Progenitor cell of endocrine pancreas (in vitro differentiated cells): ENCODE data around the gene ENG. TPM values are rescaled to one million over a fixed set of nuclear protein-coding genes. Genes with fewer than 3 reads are reported as not detected.

Source experiments
- DNase-seq: peaks from one replicate; pipeline ENCODE4 v3.0.0; 2021; ENCODE audit warnings: low spot score; ENCODE audit not compliant: unreplicated experiment
- H3K27ac Mint-ChIP-seq: 2 replicates; pipeline ENCODE4 v1.8.0; 2021; ENCODE audit warnings: mild to moderate bottlenecking, moderate library complexity, mixed read lengths
- H3K27me3 Mint-ChIP-seq: 2 replicates; pipeline ENCODE4 v1.8.0; 2021; ENCODE audit warnings: mixed read lengths
- H3K36me3 Mint-ChIP-seq: 2 replicates; pipeline ENCODE4 v1.8.0; 2022; ENCODE audit warnings: mixed read lengths; ENCODE audit not compliant: insufficient read depth
- H3K4me1 Mint-ChIP-seq: 2 replicates; pipeline ENCODE4 v1.8.0; 2021; ENCODE audit warnings: low read depth, mixed read lengths
- H3K4me3 Mint-ChIP-seq: 2 replicates; pipeline ENCODE4 v1.8.0; 2021; ENCODE audit warnings: low read depth, mild to moderate bottlenecking, moderate library complexity, mixed read lengths
- H3K9me3 Mint-ChIP-seq: 2 replicates; pipeline ENCODE4 v1.8.0; 2021; ENCODE audit warnings: low read depth, mixed read lengths
- CTCF ChIP-seq: fragments of 200-600 bp; sonication (generic); IDR thresholded peaks from one replicate; pipeline ENCODE4 v1.5.0; 2021; ENCODE audit warnings: antibody characterized with exemption, mild to moderate bottlenecking; ENCODE audit not compliant: unreplicated experiment
- total RNA-seq: library from RNA; stranded (reverse); gene quantifications from 2 replicates; pipeline ENCODE4 v1.2.1, GENCODE V29; 2021

Gene ENG
- total RNA-seq, 1 donor from 2014 or later: 0.91 TPM

- Mint-ChIP-seq H3K9me3 (no peaks in the 10 kb centered on the region), H3K36me3 (peaks cover 3% of the 10 kb centered on the region), H3K4me3 (no peak overlapping the region), H3K27ac (no peak overlapping the region), H3K27me3 (no peaks in the 10 kb centered on the region), H3K4me1 (no peaks in the 10 kb centered on the region)
- DNase-seq: no peak
- TF ChIP-seq CTCF: no peak
Measured at GRCh38 chr9:127816728-127817127, 37.7 kb downstream of the ENG start.

- TF ChIP-seq CTCF: no peak
- H3K4me3 Mint-ChIP-seq: no peak overlapping the region
- no peaks in the 10 kb centered on the region for H3K9me3 Mint-ChIP-seq
- no peak for DNase-seq
- no peaks in the 10 kb centered on the region for H3K4me1 Mint-ChIP-seq
- no peak overlapping the region for H3K27ac Mint-ChIP-seq
- H3K27me3 Mint-ChIP-seq: no peaks in the 10 kb centered on the region
- H3K36me3 Mint-ChIP-seq: peaks cover 3% of the 10 kb centered on the region
Measured at GRCh38 chr9:127816362-127816725, 38.1 kb downstream of the ENG start.

- H3K9me3 Mint-ChIP-seq: no peaks in the 10 kb centered on the region
- no peak overlapping the region for H3K27ac Mint-ChIP-seq
- H3K4me1 Mint-ChIP-seq: no peaks in the 10 kb centered on the region
- no peak overlapping the region for H3K4me3 Mint-ChIP-seq
- TF ChIP-seq CTCF: no peak
- no peaks in the 10 kb centered on the region for H3K27me3 Mint-ChIP-seq
- no peak for DNase-seq
- H3K36me3 Mint-ChIP-seq: peaks cover 3% of the 10 kb centered on the region
Measured at GRCh38 chr9:127815512-127816361, 38.7 kb downstream of the ENG start.

DNA sequence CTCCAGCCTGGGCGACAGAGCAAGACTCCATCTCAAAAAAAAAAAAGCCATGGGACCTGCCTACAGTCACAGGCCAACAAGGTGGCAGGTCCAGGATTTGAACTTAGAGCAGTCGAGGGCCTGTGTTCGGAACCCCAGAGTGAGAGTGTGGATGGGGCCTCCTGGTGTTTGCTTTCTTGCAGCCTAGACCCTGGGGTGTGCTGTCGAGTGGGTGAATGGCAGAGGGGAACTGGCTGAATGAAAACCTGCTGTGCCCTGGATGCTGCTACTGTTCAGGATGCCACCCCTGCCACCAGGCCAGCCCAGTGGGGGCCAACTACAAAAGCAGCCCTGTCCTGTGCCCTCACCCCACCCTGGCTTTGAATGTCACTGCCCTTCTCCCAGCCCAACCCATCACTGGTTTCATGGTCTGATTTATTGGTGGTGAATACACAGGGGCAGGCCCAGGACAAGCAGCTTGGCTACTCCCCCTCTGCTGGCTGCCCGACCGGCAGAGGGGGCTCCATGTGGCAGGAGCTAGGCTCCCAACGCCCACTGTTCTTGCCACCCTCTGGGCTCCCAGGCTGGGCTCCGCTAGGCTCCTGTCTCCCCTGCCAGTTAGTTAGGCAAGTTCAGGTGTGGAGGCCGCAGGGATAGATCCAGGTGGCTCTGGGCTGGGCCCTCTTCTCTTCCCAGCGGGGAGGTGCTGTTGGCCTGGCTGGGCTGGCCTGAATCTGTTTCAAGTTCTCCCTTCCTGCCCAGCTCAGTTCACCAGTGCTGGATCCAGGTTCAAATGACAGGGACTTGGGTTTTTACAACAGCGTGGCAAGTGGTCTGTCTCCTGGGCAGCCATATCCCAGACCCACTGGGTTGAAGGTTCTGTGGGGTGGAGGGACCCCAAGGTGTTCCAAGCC, 39.6 kb downstream of the ENG start:
- DNase-seq: no peak
- Mint-ChIP-seq H3K27me3 (no peaks in the 10 kb centered on the region), H3K4me3 (no peak overlapping the region), H3K27ac (no peak overlapping the region), H3K36me3 (peaks cover 3% of the 10 kb centered on the region), H3K9me3 (no peaks in the 10 kb centered on the region), H3K4me1 (no peaks in the 10 kb centered on the region)
- TF ChIP-seq CTCF: no peak

- no peak for DNase-seq
- Mint-ChIP-seq H3K27ac (no peak overlapping the region), H3K9me3 (no peaks in the 10 kb centered on the region), H3K36me3 (peaks cover 3% of the 10 kb centered on the region), H3K4me1 (peaks cover 1% of the 10 kb centered on the region), H3K27me3 (no peaks in the 10 kb centered on the region), H3K4me3 (no peak overlapping the region)
- no peak for TF ChIP-seq CTCF
Measured at GRCh38 chr9:127813686-127814226, 40.7 kb downstream of the ENG start.
